CD4-positive, alpha-beta T cell treated with Interleukin-10 for 1 hour (primary cell): ENCODE results near the gene KCTD19.
A peak's percentile ranks its signal among the peaks of the same experiment; 100 is the strongest.

Experiments
- DNase-seq: peaks from one replicate; pipeline ENCODE4 v3.0.0-alpha.2; 2020

The KCTD19 gene

DNA sequence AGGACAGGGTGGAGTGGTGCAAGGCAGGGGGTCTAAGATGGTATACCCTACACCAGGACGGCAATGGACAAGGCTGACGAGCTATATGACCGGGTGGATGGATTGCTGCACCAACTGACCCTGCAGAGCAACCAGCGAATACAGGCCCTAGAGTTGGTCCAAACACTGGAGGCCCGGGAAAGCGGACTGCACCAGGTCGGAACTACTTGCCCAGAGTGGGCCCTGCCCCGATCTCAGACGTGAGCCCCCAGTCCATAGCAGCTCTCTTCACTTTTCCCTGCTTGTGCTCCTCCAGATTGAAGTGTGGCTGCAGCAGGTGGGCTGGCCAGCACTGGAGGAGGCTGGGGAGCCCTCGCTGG lies 44.1 kb downstream of the KCTD19 start:
- no peak for DNase-seq

DNA sequence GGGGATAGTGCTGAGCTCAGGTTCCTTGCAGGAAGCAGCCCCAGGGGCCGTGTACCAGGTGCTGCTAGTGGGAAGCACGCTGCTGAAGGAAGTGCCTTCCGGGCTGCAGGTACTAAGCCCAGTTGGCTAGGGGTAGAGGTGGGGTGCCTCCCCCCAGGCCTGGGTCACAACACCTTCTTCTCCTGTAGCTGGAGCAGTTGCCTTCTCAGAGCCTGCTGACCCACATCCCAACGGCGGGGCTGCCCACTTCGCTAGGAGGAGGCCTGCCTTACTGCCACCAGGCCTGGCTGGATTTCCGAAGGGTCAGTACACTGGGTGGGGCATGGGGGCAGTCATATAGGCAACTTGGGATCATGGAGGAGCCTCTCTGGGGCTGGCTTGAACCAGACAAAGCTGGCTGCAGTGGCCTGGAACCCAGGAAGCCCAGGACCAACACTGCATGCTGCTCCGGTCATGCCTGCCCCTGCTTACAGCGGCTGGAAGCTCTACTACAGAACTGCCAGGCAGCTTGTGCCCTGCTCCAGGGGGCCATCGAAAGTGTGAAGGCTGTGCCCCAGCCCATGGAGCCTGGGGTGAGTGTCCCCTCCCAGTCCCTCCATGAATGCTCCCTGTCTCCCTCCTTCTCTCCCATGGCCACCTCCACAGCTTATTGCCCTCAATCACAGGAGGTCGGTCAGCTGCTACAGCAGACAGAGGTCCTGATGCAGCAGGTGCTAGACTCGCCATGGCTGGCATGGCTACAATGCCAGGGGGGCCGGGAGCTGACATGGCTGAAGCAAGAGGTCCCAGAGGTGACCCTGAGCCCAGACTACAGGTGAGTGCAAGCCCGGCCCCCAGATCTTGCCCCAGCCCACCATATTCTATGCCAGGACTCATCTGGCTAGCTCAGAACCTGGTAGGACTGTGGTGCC lies 44.8 kb downstream of the KCTD19 start:
- DNase-seq = no peak

DNA sequence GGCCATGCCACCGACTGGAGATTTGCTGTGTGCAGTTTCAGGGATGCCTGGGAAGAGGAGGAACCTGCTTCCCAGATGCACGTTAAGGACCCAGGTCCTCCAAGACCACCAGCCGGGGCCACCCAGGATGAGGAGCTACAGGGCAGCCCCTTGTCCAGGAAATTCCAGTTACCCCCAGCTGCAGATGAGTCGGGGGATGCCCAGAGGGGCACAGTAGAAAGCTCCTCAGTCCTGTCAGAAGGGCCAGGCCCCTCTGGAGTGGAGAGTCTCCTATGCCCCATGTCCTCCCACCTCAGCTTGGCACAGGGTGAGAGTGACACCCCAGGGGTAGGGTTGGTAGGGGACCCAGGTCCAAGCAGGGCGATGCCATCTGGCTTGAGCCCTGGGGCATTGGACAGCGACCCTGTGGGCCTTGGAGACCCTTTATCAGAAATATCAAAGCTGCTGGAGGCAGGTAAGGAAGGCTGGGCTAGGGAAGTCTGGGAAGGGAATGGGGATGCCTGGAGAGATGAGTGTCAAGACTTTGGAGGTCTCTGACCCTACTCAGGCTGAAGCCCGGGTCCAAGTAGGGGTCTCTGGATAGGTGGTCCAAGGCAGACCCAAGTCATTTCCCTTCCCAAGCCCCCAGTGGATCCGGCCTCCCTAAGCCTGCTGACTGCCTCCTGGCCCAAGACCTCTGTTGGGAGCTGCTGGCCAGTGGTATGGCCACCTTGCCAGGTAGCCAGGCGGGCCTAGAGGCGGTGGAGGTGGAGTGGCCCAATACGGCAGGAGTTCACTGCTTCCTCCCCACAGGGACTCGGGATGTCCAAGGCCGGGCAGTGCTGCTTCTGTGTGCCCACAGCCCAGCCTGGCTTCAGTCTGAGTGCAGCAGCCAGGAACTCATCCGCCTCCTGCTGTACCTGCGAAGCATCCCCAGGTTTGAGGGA lies 46.2 kb downstream of the KCTD19 start:
- no peak for DNase-seq

DNA sequence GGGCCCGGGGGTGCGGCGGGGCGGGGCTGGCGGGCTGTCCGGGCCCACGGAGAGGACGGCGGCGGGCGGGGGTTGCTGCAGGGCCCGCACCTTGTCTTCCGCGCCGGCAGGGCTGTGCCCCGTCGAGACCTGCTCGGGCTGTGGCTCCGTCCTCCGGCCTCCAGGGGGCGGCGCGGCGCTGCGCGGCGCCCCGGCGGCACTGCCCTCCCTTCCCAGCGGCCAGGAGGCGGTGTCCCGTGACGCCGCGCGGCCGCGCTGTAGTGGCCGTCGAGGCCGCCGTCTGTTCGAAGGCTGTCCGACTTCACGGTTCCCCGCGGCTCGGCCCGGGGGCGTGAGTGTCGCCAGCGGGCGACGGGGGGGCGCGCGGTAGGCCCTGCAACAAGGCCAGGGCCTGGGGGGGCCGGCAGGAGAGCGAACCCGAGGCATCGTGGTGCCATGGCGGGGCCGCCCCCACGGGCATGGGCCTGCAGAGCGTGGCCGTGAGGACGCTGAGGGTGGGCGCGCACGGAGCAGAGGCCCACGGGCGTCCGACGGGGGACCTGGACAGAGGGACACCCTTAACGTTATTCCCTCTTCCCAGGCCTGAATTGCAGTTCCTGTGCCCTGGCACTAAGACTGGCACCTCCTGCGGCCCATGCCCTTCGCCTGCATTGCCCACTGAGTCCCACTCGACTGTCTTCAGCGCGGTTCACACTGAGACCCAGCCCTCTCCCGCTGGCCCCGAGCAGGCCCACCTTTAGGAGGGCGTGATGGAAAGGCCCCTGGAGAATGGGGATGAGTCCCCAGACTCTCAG lies 47.0 kb downstream of the KCTD19 start, which contains the start of gene PLEKHG4:
PLEKHG4 (plus strand) TSS at position 237 of the 794 bp plus-strand sequence; CDS start at position 750, 513 bp downstream.
- peak; percentile 88 for DNase-seq

DNA sequence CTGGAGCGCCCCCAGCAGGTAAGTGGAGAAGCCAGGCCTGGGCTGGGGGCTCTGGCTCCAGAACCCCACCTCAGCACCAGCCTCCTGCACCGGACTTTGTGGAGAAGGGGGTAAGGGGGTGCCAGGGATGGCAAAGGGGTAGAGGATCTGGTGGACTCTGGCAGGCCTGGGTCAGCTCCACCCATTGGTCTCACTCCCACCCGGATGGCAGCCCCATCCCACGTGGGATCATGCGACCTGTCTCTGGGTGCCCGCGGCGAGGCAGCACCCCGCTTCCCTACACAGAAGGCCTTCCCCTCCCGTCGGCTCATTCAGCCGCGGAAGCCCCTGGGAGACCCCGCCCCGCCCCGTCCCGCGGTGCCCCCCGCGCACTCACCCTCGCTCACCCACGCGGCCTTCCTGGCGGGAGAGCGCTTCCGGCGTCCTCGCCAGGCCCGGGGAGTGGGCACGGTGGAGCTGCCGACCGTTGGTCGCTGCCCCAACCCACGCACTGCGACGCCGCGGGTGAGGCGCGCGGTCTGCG lies 47.7 kb downstream of the KCTD19 start:
- DNase-seq = peak; percentile 48

DNA sequence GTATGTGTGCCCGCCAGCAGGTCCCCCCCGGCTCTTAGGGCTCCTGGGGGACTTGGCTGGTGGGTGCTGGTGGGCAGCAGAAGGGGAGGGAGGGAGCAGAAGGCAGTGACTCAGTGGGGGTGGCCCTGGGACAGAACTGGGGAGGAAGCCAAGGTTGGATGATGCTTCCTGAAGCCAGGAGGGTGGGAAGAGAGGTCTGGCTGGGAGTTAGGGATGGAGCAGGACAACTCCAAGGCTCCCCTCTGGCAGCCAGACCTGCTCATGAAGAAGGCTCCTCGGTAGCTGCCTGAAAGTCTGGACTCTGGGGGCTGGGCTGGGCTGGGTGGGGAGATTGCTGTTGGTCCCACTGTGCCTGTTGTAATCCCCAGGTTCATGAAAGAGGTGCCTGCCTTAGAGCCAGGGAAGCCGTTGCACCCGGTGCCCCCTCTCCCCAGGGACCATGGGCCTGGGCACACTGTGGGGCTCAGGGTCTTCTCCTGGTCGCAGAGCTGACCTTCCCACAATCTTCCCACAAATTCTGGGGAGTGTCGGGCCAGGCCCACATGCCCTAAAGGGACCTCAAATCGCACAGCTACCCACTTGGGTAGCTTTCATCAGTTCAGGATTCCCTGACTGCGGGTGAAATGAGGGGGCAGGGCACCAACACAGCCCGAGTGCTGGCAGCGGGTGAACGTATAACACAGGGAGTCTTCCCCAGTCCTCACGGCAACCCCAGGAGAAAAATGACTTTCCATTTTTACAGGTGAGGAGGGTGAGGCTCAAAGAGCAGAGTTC lies 48.4 kb downstream of the KCTD19 start:
- no peak for DNase-seq

DNA sequence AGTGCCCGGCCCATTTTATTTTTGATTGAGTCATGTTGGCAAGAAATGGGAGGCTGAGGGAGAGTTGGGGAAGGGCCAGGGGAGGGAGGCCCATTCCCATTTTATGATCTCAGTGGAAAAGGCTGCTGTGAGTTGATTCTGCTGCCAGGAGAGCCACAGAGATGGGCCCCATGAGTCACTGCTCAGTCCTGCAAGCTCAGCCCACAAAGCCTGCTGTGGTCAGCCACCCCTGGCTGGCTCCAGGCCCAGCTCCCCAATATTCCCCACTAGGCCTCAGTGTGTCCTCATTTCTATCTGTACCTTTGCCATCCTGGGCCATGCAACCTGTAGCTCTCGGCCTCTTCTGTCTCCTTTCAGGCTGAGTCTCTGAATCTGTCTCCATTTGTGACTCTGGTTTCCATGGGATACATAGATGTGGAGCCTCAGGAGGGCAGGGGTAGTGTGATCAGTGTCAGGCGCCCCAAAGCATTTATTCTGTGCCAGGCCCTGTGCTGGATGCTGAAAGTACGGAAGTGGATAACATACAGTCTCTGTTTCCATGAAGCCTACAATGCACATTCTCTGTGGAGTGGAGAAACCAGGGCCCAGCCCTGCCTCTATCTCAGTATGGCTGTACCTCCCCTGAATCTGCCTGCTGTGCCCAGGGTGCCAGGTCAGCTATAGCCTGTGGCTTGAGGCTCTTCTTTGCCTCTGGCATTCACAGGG lies 49.1 kb downstream of the KCTD19 start:
- no peak for DNase-seq

DNA sequence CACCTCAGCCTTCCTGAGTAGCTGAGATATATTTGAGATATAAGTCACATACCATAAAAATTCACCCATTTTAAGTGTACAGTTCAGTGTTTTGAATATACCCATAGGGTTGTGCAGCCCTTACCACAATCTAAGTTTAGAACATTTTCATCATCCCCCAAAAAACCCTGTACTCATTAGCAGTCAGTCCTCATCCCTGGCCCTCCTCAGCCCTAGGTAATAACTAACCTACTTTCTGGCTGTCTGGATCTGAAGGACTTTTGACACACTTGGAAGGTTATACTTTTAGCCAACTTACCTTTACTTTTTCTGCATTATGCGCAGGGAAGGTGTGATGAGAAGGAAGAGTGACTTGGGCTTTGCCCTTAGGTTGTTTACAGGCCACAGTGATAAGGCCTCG lies 51.2 kb downstream of the KCTD19 start:
- no peak for DNase-seq

DNA sequence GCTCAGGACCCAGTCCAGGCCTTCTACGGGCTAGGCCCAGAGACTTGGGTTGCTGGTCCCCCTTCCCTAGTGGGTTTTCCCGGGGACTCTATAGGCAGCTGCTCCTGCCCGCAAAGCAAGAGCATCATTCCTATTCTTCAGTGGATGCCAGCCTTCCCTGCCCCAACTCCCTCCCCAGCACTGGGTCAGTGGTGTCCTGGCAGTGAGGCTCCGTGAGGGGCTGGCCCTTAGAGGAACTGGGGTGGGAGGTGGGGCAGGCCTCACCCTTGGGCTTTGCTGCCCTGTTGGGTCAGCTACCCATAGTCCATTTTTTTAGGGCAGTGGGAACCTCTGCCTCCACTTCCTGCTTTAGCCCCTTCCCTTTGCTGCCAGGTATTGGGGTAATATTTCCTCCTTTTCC lies 55.1 kb downstream of the KCTD19 start:
- DNase-seq = no peak

DNA sequence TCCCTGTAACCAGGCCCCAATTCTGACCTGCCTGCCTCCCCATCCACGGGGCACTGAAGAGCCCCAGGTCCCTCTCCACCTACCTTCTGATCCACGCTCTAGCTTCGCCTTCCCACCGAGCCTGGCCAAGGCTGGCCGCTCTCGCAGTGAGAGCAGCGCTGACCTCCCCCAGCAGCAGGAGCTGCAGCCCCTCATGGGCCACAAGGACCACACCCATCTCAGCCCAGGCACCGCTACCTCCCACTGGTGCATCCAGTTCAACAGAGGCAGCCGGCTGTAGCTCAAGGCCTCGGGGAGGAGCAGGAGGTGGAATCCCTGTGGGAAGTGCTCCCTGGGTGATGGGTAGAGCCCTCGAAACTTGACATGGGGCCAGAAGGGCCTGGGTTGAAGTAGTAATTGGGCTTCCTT lies 55.6 kb downstream of the KCTD19 start:
- no peak for DNase-seq

DNA sequence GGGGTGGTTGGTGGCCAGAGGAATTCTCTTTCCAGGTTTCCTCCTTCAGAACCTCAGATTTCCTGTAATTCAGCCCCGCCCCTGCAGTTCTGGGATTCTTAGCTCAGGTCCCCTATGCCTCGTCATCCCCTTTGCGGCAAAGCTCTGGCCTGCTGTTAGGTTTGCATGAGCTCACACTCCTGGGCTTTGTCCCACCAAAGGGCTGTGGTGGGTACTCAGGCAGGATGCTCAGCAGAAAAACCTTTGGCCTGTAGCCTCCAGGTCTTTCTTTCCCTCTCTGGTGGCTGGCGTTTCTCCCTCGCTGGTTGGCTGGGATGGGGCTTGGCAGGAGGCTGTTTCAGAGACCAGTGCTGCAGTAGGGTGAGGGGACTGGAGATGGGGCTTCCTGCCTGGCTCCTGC lies 56.8 kb downstream of the KCTD19 start:
- DNase-seq = no peak

DNA sequence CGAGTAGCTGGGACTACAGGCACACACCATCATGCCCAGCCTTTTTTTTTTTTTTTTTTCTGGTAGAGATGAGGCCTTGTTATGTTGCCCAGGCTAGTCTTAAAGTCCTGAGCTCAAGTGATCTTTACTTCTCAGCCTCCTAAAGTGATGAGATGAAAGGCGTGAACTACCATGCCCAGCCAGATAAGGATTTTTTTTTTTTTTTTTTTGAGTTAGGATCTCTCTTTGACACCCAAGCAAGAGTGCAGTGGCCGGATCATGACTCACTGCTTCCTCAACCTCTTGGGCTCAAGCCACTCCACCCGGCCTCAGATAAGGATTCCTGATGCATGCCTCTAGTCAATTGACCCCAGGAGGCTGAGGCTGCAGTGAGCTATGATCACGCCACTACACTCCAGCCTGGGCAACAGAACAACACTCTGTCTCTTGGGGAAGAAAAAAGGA lies 58.4 kb downstream of the KCTD19 start:
- DNase-seq = no peak

DNA sequence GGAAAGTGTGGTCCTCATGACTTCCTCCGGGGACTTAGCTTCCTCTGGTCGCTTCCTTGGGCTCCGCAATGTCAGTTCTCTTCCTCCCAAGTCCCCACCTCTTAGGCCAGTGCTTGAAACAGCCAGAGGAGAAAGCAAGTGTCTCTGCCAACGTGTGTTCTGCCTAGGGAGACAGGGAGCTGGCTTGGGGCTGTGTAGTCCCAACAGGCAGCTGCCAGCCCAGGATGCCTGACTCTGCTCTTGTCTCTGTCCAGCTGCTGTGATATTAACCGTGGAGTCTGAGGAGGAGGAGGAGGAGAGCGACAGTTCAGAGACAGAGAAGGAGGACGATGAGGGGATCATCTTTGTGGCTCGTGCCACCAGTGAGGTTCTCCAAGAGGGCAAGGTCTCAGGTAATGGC lies 60.7 kb downstream of the KCTD19 start:
- no peak for DNase-seq

DNA sequence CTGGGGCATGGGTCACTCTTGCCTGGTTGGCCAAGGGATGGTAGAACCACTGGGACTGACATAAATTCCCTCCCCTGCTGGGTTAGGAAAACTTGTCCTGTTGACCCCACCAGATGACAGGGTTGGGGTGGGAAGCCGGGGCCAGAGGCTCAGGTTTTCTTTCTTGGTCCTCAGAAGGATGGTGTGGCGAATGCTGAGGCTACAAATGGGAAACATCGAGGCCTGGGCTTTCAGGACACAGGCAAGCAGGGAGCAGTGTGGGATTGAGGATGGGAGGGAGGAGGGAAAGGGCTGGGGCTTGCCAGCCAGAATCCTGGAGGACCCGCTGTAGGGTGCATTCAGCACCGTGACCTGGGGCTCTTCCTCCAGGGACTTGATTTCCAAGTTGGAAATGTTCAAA lies 61.7 kb downstream of the KCTD19 start:
- DNase-seq = no peak

DNA sequence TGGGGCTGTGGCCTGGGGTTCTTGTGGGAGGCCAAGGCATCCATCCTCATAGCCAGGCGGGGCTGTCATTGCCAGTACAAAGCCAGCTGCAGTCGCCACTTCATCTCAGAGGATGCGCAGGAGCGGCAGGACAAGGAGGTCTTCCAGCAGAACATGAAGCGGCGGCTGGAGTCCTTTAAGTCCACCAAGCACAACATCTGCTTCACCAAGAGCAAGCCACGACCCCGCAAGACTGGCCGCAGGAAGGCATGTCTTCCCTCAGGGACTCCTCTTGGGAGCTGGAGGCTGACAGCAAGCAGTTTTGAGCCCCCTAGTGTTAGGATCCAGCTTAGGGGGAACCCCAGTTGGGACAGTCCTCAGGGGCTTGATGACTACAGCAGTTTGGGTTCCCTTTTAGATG lies 62.3 kb downstream of the KCTD19 start:
- DNase-seq = no peak

DNA sequence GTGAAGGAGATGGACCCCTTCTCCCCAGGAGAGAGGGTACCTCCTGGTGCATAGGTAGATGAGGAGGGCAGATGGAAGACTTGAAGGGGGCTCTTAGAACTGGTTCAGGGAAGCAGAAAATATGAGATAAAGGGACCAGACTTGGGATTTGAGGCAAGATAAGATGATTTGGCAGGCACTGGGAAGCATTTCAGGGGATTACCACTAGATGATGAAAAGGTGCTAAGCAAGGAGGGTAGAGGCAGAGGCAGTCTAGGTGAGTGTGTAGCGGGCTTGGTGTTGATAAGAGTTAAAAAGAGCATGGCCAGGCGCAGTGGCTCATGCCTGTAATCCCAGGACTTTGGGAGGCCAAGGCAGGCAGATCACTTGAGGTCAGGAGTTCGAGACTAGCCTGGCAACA lies 63.3 kb downstream of the KCTD19 start:
- DNase-seq = no peak

DNA sequence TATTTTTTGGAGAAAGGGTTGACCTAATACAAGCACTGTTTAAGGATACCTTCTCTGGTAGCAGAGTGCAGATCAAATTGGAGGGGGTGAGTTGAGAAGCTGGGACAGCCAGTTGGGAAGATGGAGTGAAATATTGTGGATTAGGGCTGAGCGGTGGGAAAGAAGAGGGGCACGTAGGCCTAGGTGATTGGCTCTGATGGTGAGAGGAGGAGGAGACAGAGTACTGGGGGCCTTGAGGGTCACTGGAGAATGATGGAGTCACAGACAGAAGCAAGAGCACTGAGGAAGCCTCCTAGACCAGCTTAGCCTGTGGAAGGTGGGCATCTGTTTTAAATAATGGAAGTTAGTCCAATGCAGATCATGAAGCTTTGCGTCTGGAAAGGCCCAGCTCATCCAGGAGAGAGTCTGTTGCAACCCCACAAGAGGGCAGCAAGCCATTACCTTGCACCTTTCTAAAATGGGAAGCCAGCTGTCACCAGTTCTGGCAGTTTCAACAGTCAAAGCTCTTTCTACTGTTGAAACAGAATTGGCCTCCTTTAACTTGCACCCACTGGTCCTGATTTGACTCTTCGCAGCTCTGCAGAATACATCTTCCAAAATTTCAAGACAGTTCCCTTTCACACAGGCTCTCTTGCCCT lies 66.0 kb downstream of the KCTD19 start:
- DNase-seq = peak; percentile 28

DNA sequence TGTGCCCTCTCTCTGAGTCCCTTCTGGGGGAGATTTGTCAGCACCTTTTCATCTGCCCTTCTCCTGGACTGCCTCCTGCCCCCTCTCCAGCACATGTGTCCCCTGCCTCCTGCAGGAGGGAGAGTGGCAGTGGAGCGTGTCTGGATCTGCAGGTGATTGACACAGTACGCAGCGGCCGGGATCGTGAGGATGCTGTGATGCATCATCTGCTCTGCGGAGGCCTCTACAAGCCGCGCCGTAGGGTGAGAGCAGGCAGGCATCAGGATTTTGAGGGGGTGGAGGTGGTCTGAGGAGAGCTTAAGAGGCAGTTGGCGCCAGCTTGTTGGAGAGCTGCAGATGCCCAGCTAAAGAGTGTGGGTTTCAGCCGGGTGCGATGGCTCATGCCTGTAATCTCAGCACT lies 66.8 kb downstream of the KCTD19 start:
- no peak for DNase-seq

DNA sequence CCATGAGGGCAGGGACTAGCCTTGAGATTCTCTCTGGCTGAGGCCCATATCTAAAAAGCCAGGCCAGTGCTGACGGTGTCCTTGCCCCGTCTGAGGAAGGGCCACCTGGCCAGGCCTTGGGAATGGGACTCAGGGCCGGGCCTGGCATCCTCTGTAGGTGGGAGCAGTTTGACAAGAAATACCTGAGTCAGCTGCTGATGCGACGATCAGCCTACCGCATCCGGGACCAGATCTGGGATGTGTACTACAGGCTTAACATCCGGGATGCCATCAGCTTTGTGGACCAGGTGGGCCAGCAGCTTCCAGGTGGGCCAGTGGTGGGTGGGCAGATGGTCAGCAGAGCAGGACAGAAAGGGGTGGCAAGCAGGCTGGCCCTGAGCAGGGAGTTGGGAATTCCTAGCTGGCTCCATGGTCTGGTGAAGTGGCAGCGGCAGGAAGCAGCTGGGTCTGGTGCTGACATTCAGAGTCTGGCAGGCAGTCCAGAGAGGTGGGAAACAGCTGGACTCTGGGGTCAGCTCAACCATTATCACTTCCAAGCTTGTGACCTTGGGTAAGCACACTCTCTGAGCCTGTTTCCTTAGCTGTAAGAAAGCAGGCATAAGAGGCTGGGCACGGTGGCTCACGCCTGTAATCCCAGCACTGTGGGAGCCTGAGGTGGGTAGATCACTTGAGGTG lies 68.2 kb downstream of the KCTD19 start:
- DNase-seq = no peak
